ENCODE measurements around the gene SLIT1.

SLIT1 gene

GRCh38 chr10:97050205-97050745 is 135.5 kb downstream of the SLIT1 start:
- Histone ChIP-seq H3K36me3 (ENCODE audit: control insufficient read depth, insufficient read depth, low read length) (no peaks in the 10 kb centered on the region), H3K9ac (ENCODE audit: low read depth, low read length) (no peak overlapping the region), H3K4me1 (ENCODE audit: control insufficient read depth, insufficient read depth, low read length) (no peaks in the 10 kb centered on the region), H3K4me3 (ENCODE audit: low read depth, low read length) (no peak overlapping the region), H3K27me3 (ENCODE audit: control insufficient read depth, insufficient read depth, low read length) (no peaks in the 10 kb centered on the region), H3K9me3 (ENCODE audit: control insufficient read depth, insufficient read depth, low read length) (no peaks in the 10 kb centered on the region)

DNA sequence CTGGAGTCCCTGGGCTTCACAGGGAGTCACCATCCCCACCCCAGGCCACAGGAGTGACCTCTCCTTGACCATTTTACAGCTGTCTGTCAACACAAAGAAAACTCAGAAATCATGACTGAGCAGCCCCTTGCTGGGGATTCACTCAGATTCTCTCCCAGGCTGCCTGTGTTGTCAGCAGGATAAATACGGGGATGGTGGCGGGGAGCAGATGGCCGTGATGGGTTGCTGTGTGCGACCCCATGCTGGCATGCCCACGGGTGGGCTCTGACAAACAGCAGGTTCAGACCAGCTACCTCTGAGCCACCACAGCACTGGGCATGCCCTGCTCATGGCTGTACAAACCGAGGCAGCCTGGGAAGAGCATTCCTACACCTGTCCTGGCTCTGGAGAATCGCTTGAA is 136.1 kb downstream of the SLIT1 start:
- Histone ChIP-seq H3K4me1 (ENCODE audit: control insufficient read depth, insufficient read depth, low read length) (no peaks in the 10 kb centered on the region), H3K9me3 (ENCODE audit: control insufficient read depth, insufficient read depth, low read length) (no peaks in the 10 kb centered on the region), H3K27me3 (ENCODE audit: control insufficient read depth, insufficient read depth, low read length) (no peaks in the 10 kb centered on the region), H3K9ac (ENCODE audit: low read depth, low read length) (no peak overlapping the region), H3K4me3 (ENCODE audit: low read depth, low read length) (no peak overlapping the region), H3K36me3 (ENCODE audit: control insufficient read depth, insufficient read depth, low read length) (no peaks in the 10 kb centered on the region)

DNA sequence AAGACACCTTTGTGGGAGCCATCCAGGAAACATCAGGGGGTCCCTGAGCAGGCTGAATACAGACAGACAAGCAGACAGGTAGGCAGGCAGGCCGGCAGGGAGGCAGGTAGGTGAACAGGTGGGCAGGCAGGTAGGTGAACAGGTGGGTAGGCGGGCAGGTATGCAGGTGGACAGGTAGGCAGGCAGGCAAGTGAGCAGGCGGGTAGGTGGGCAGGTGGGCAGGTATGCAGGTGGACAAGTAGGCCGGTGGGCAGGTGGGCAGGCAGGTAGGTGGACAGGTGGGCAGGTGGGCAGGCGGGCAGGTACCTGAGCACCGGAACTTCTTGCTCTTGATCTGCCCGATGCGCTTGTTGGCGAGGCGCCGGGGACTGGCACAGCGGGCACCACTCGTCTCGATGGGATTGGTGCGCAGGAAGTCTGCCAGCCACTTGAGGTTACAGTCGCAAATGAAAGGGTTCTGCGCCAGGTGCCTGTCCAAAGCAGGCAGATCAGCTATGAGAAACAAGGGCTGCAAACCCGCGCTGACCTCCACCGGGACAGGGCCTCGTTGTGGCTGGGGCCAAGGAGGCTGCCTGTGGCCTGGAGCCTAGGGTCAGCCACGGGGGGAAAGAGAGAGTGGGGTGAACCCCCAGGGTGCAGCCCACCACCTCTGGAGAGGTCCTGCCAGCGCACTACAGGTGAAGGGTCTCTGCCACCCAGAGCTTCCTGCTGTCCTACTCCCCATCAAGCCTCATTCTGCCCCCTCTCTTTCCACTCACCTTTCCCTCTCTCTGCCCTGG is 136.9 kb downstream of the SLIT1 start:
- Histone ChIP-seq H3K27me3 (ENCODE audit: control insufficient read depth, insufficient read depth, low read length) (no peaks in the 10 kb centered on the region), H3K4me3 (ENCODE audit: low read depth, low read length) (no peak overlapping the region), H3K36me3 (ENCODE audit: control insufficient read depth, insufficient read depth, low read length) (no peaks in the 10 kb centered on the region), H3K9ac (ENCODE audit: low read depth, low read length) (no peak overlapping the region), H3K4me1 (ENCODE audit: control insufficient read depth, insufficient read depth, low read length) (no peaks in the 10 kb centered on the region), H3K9me3 (ENCODE audit: control insufficient read depth, insufficient read depth, low read length) (no peaks in the 10 kb centered on the region)

- peaks cover 5% of the 10 kb centered on the region for H3K36me3 ChIP-seq (ENCODE audit: control insufficient read depth, insufficient read depth, low read length)
- H3K4me3 ChIP-seq (ENCODE audit: low read depth, low read length): no peak overlapping the region
- H3K9ac ChIP-seq (ENCODE audit: low read depth, low read length): no peak overlapping the region
- H3K9me3 ChIP-seq (ENCODE audit: control insufficient read depth, insufficient read depth, low read length): no peaks in the 10 kb centered on the region
- no peaks in the 10 kb centered on the region for H3K27me3 ChIP-seq (ENCODE audit: control insufficient read depth, insufficient read depth, low read length)
- H3K4me1 ChIP-seq (ENCODE audit: control insufficient read depth, insufficient read depth, low read length): no peaks in the 10 kb centered on the region
These were observed 138.0 kb downstream of the SLIT1 start for GRCh38 chr10:97047788-97048187.

- Histone ChIP-seq H3K4me1 (ENCODE audit: control insufficient read depth, insufficient read depth, low read length) (no peaks in the 10 kb centered on the region), H3K9me3 (ENCODE audit: control insufficient read depth, insufficient read depth, low read length) (no peaks in the 10 kb centered on the region), H3K36me3 (ENCODE audit: control insufficient read depth, insufficient read depth, low read length) (peaks cover 5% of the 10 kb centered on the region), H3K4me3 (ENCODE audit: low read depth, low read length) (no peak overlapping the region), H3K27me3 (ENCODE audit: control insufficient read depth, insufficient read depth, low read length) (no peaks in the 10 kb centered on the region), H3K9ac (ENCODE audit: low read depth, low read length) (no peak overlapping the region)
These were observed 138.5 kb downstream of the SLIT1 start for GRCh38 chr10:97047083-97047736.

- Histone ChIP-seq H3K9ac (ENCODE audit: low read depth, low read length) (no peak overlapping the region), H3K9me3 (ENCODE audit: control insufficient read depth, insufficient read depth, low read length) (no peaks in the 10 kb centered on the region), H3K4me3 (ENCODE audit: low read depth, low read length) (no peak overlapping the region), H3K27me3 (ENCODE audit: control insufficient read depth, insufficient read depth, low read length) (no peaks in the 10 kb centered on the region), H3K4me1 (ENCODE audit: control insufficient read depth, insufficient read depth, low read length) (no peaks in the 10 kb centered on the region), H3K36me3 (ENCODE audit: control insufficient read depth, insufficient read depth, low read length) (peaks cover 5% of the 10 kb centered on the region)
These were observed 139.2 kb downstream of the SLIT1 start for GRCh38 chr10:97046456-97047082.

GRCh38 chr10:97043563-97043855 is 142.2 kb downstream of the SLIT1 start:
- Histone ChIP-seq H3K4me1 (ENCODE audit: control insufficient read depth, insufficient read depth, low read length) (no peaks in the 10 kb centered on the region), H3K27me3 (ENCODE audit: control insufficient read depth, insufficient read depth, low read length) (no peaks in the 10 kb centered on the region), H3K4me3 (ENCODE audit: low read depth, low read length) (no peak overlapping the region), H3K9me3 (ENCODE audit: control insufficient read depth, insufficient read depth, low read length) (no peaks in the 10 kb centered on the region), H3K36me3 (ENCODE audit: control insufficient read depth, insufficient read depth, low read length) (peaks cover 5% of the 10 kb centered on the region), H3K9ac (ENCODE audit: low read depth, low read length) (no peak overlapping the region)

DNA sequence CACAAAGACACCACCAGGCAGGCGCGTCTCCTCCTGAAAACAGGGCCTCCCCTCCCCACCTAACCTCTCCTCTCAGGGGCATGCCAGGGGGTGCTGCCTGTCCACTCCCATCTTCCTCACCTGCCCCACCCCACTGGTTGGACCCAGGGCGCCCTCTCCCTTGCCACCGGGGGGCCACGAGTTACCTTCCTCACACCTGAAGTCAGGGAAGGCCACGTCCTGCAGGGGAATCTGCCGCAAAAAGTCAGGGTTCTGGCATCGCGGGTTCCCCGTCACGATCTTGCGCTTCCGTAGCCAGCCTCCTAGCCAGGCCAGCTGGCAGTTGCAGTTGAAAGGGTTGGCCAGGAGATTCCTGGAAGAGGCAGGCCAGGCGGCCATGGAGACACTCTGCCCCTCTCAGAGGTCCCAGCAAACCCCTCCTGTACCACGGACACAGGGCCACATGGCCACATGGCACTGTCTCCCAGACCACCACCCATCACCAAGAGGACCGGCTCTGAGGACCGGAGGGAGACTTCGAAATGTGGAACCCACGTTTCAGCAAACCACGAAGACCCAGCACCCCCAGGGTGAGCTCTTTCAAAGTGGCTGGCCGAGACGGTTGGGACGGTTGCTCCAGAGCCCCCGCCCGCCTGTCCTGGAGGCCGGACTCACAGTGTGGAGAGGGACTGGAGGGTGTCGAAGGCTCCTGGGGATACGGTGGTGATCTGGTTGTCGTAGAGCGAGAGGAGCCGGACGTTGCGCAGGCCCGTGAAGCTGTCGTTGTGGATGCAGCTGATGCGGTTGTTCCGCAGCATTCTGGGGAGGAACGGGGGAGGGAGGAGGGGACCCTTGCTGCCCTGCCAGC is 142.8 kb downstream of the SLIT1 start:
- H3K4me3 ChIP-seq (ENCODE audit: low read depth, low read length): no peak overlapping the region
- H3K9me3 ChIP-seq (ENCODE audit: control insufficient read depth, insufficient read depth, low read length): no peaks in the 10 kb centered on the region
- H3K27me3 ChIP-seq (ENCODE audit: control insufficient read depth, insufficient read depth, low read length): no peaks in the 10 kb centered on the region
- H3K4me1 ChIP-seq (ENCODE audit: control insufficient read depth, insufficient read depth, low read length): no peaks in the 10 kb centered on the region
- H3K36me3 ChIP-seq (ENCODE audit: control insufficient read depth, insufficient read depth, low read length): peaks cover 5% of the 10 kb centered on the region
- H3K9ac ChIP-seq (ENCODE audit: low read depth, low read length): no peak overlapping the region

DNA sequence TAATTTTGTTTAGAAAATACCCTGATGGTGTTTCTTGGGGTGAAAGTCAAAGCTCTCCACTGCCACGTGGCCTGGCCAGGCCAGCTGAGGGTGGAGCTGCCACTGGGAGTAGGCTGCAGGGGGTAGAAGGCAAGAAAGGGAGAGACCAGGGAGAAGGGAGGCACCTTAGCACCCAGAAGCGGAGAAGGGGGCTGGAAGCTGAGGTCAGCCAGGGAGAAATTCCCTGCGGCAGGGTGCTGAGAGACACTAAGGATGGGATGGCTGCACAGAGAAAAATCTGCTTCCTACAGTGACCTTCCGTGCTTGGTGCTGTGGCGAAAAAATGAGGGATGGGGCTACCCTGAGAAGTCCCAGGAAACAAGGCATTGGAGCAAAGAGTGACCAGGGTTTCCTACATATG is 143.7 kb downstream of the SLIT1 start:
- peaks cover 3% of the 10 kb centered on the region for H3K4me1 ChIP-seq (ENCODE audit: control insufficient read depth, insufficient read depth, low read length)
- peaks cover 5% of the 10 kb centered on the region for H3K36me3 ChIP-seq (ENCODE audit: control insufficient read depth, insufficient read depth, low read length)
- H3K4me3 ChIP-seq (ENCODE audit: low read depth, low read length): no peak overlapping the region
- no peak overlapping the region for H3K9ac ChIP-seq (ENCODE audit: low read depth, low read length)
- no peaks in the 10 kb centered on the region for H3K27me3 ChIP-seq (ENCODE audit: control insufficient read depth, insufficient read depth, low read length)
- H3K9me3 ChIP-seq (ENCODE audit: control insufficient read depth, insufficient read depth, low read length): no peaks in the 10 kb centered on the region

- H3K4me3 ChIP-seq (ENCODE audit: low read depth, low read length): no peak overlapping the region
- no peak overlapping the region for H3K9ac ChIP-seq (ENCODE audit: low read depth, low read length)
- H3K36me3 ChIP-seq (ENCODE audit: control insufficient read depth, insufficient read depth, low read length): peaks cover 5% of the 10 kb centered on the region
- H3K27me3 ChIP-seq (ENCODE audit: control insufficient read depth, insufficient read depth, low read length): no peaks in the 10 kb centered on the region
- peaks cover 3% of the 10 kb centered on the region for H3K4me1 ChIP-seq (ENCODE audit: control insufficient read depth, insufficient read depth, low read length)
- no peaks in the 10 kb centered on the region for H3K9me3 ChIP-seq (ENCODE audit: control insufficient read depth, insufficient read depth, low read length)
These were observed 145.1 kb downstream of the SLIT1 start for GRCh38 chr10:97040706-97041105.

DNA sequence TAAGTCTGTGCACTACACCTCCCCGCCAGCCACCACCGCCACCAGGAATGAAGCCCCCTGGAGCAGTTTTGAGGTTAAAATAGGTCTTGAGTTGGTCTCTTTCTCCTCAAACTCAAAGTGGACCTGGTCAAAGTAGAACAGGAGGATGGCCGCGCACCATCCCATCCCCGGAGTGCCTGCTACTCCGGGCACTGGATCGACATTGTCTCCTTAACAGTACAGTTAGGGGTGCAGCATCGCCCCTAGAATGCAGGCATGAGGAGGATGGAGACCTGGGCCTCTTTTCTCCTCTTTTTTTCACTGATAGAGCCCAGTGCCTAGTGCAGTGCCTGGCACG is 145.5 kb downstream of the SLIT1 start:
- no peaks in the 10 kb centered on the region for H3K27me3 ChIP-seq (ENCODE audit: control insufficient read depth, insufficient read depth, low read length)
- H3K9ac ChIP-seq (ENCODE audit: low read depth, low read length): no peak overlapping the region
- no peaks in the 10 kb centered on the region for H3K9me3 ChIP-seq (ENCODE audit: control insufficient read depth, insufficient read depth, low read length)
- peaks cover 5% of the 10 kb centered on the region for H3K36me3 ChIP-seq (ENCODE audit: control insufficient read depth, insufficient read depth, low read length)
- no peak overlapping the region for H3K4me3 ChIP-seq (ENCODE audit: low read depth, low read length)
- peaks cover 3% of the 10 kb centered on the region for H3K4me1 ChIP-seq (ENCODE audit: control insufficient read depth, insufficient read depth, low read length)

Measured in iPS-15b (cell line).